GM12878 (cell line): ENCODE results near the gene SLC16A9. TPM values are rescaled to one million over a fixed set of nuclear protein-coding genes. Genes with fewer than 3 reads are reported as not detected.

Source experiments
- ATAC-seq: fragments of 200-7000 bp; cut with Tn5 transposase; 3 replicates; pipeline ENCODE4 v1.9.1; 2020; ENCODE audit warnings: mild to moderate bottlenecking, moderate library complexity
- BruUV-seq: library from RNA; stranded (reverse); fragments of 400-500 nt; replicated peaks from 2 replicates; lab custom pipeline; 2021; lab: Mats Ljungman, UMichigan
- CTCF ChIA-PET: fragments of 300-600 bp; sonication (Branson Sonifier 250); formaldehyde crosslinking; extraction: SDS; loops from one replicate; lab custom pipeline; 2021; ENCODE audit warnings: inconsistent platforms; lab: Yijun Ruan, JAX
- POLR2A ChIA-PET: fragments of 350-600 bp; formaldehyde crosslinking; extraction: SDS; loops from one replicate; lab custom pipeline; 2021; ENCODE audit warnings: inconsistent platforms; lab: Charles Lee
- RAD21 ChIA-PET: fragments of 300-600 bp; sonication (Branson Sonifier 250); formaldehyde crosslinking; loops from one replicate; lab custom pipeline; 2023; ENCODE audit warnings: antibody characterized with exemption; ENCODE audit not compliant: unreplicated experiment; lab: Charles Lee
- SMC1A ChIA-PET: fragments of 300-600 bp; sonication (Branson Sonifier 250); formaldehyde crosslinking; loops from one replicate; lab custom pipeline; 2023; ENCODE audit not compliant: unreplicated experiment, uncharacterized antibody; lab: Charles Lee
- DNase-seq: peaks from one replicate; pipeline ENCODE4 v3.0.0-alpha.2; 2011; ENCODE audit warnings: low read depth, low spot score
- FAIRE-seq: peaks from 3 replicates; lab custom pipeline; 2011; peaks lifted over from hg19 to GRCh38; lab: Jason Lieb, UNC
- H2AFZ ChIP-seq: 2 replicates; pipeline ENCODE4 v1.6.0; 2011; ENCODE audit warnings: low read depth, low read length, control low read depth; ENCODE audit not compliant: control insufficient read depth
- H3K27ac ChIP-seq: 2 replicates; pipeline ENCODE4 v1.5.1; 2011; ENCODE audit warnings: control low read depth; ENCODE audit not compliant: control insufficient read depth, insufficient read depth
- H3K27me3 ChIP-seq, 2 experiments: replicated peaks in 1 of 2; 2 replicates each; pipeline versions ENCODE4 v1.6.0 to v1.6.1; 2011; ENCODE audit warnings: low read length in 1 of 2; ENCODE audit not compliant: control insufficient read depth in 2 of 2, insufficient read depth in 2 of 2
- H3K36me3 ChIP-seq, 2 experiments: 2 replicates each; pipeline ENCODE4 v1.5.1; 2011; ENCODE audit warnings: low read length in 1 of 2; ENCODE audit not compliant: control insufficient read depth in 2 of 2, insufficient read depth in 2 of 2
- H3K4me1 ChIP-seq: 2 replicates; pipeline ENCODE4 v1.6.1; 2011; ENCODE audit warnings: mild to moderate bottlenecking, low read length, moderate library complexity, mixed read lengths; ENCODE audit not compliant: control insufficient read depth, insufficient read depth
- H3K4me2 ChIP-seq: 2 replicates; pipeline ENCODE4 v1.6.0; 2011; ENCODE audit warnings: control low read depth; ENCODE audit not compliant: control insufficient read depth, insufficient read depth
- H3K4me3 ChIP-seq: fragments of 200-600 bp; sonication (generic); 2 replicates; pipeline ENCODE4 v1.5.1; 2016
- H3K79me2 ChIP-seq: 2 replicates; pipeline ENCODE4 v1.6.0; 2011; ENCODE audit warnings: low read length; ENCODE audit not compliant: control insufficient read depth, insufficient read depth
- H3K9ac ChIP-seq: 2 replicates; pipeline ENCODE4 v1.8.0; 2011; ENCODE audit warnings: low read length, control low read depth, mixed read lengths; ENCODE audit not compliant: control insufficient read depth, insufficient read depth
- H3K9me3 ChIP-seq: replicated peaks from 3 replicates; pipeline ENCODE4 v1.5.1; 2011; ENCODE audit warnings: mild to moderate bottlenecking, low read length; ENCODE audit not compliant: control insufficient read depth, insufficient read depth
- H4K20me1 ChIP-seq: 2 replicates; pipeline ENCODE4 v1.6.0; 2011; ENCODE audit not compliant: control insufficient read depth, insufficient read depth
- BMI1 ChIP-seq: fragments of 450-650 bp; IDR thresholded peaks from 2 replicates; pipeline ENCODE4 v1.6.1; 2016; ENCODE audit warnings: mild to moderate bottlenecking, moderate library complexity, borderline replicate concordance
- FOXM1 ChIP-seq: IDR thresholded peaks from 2 replicates; pipeline ENCODE4 v1.6.1; 2012; ENCODE audit warnings: low read depth, mild to moderate bottlenecking, inconsistent platforms, low read length, moderate library complexity
- POLR2AphosphoS2 ChIP-seq: IDR thresholded peaks from 2 replicates; pipeline ENCODE4 v1.6.1; 2011; ENCODE audit warnings: low read depth, mild to moderate bottlenecking, low read length, improper control_type of control experiment, moderate library complexity
- POLR2AphosphoS5 ChIP-seq: IDR thresholded peaks from 2 replicates; pipeline ENCODE4 v1.6.1; 2011; ENCODE audit warnings: mild to moderate bottlenecking, low read length, inconsistent platforms
- PRDM15 ChIP-seq: fragments of 450-650 bp; formaldehyde crosslinking; IDR thresholded peaks from 2 replicates; pipeline ENCODE4 v1.4.0; 2020; ENCODE audit warnings: mild to moderate bottlenecking, moderate library complexity
- SP1 ChIP-seq: IDR thresholded peaks from one replicate; pipeline ENCODE4 v1.6.1; 2011; ENCODE audit warnings: low read depth, low read length
- TCF3 ChIP-seq: IDR thresholded peaks from 2 replicates; pipeline ENCODE4 v1.6.1; 2012; ENCODE audit warnings: low read depth, mild to moderate bottlenecking, low read length, borderline replicate concordance; ENCODE audit not compliant: insufficient read depth
- YBX1 ChIP-seq: fragments of 450-650 bp; IDR thresholded peaks from 2 replicates; pipeline ENCODE4 v1.6.1; 2016; ENCODE audit warnings: antibody characterized with exemption
- ZBTB11 ChIP-seq: fragments of 450-650 bp; formaldehyde crosslinking; IDR thresholded peaks from 2 replicates; pipeline ENCODE4 v1.5.0; 2022; ENCODE audit warnings: mild to moderate bottlenecking, missing genetic modification characterization
- WGBS: methylation state at CpG from one replicate; pipeline ENCODE4 v1.1.6; 2016; ENCODE audit warnings: low lambda C conversion rate; ENCODE audit not compliant: insufficient replicate concordance, insufficient coverage; ENCODE audit errors: missing lambda C conversion rate; 5-methylcytosine and 5-hydroxymethylcytosine counted together
- in situ Hi-C: fragments of 300-500 bp; cut with MboI; formaldehyde crosslinking; loops from 9 replicates; pipeline ENCODE4 v1.14.3; 2018; ENCODE audit warnings: mixed read lengths
- intact Hi-C: fragments of 100-400 bp; cut with micrococcal nuclease; formaldehyde crosslinking; loops from one replicate; pipeline ENCODE4 v1.14.2; 2022; ENCODE audit not compliant: unreplicated experiment
- polyA plus RNA-seq, 11 experiments: library from polyadenylated mRNA; depleted of rRNA in 4 of 11; unstranded in 6 of 11; stranded (reverse) in 5 of 11; fragments of >200 nt; fragmentation: Nextera tagmentation in 4 of 11; fragmentation: Illumina TruSeq in 1 of 11; extraction: Ambion mirVana in 4 of 11; extraction: Trizol in 1 of 11; gene quantifications; 1 replicate in 1 of 11; 2 replicates in 10 of 11; pipeline versions ENCODE4 v1.2.1 to v1.2.3, GENCODE V29; 2011 to 2016; ENCODE audit warnings: inconsistent platforms in 2 of 11, missing spikeins in 2 of 11, low read depth in 1 of 11
- total RNA-seq, 4 experiments: library from RNA; depleted of rRNA in 3 of 4; stranded (reverse); fragments of >200 nt in 3 of 4; fragmentation: Illumina TruSeq in 1 of 4; extraction: Trizol in 1 of 4; gene quantifications; 2 replicates each; pipeline versions ENCODE4 v1.2.1 to v1.2.3, GENCODE V29; 2013 to 2021
- TF ChIP-seq, protein P1 (sequence below): fragments of 450-650 bp; IDR thresholded peaks from 2 replicates; pipeline ENCODE4 v1.6.1; 2017; ENCODE audit warnings: mild to moderate bottlenecking, moderate library complexity

Gene SLC16A9
- total and polyA plus RNA-seq, 10 of the 15 experiments (the other 5 are each of a cell fraction or from before 2014, with no cell fraction given), result 0.86 to 6.2 (median 4.3) TPM

DNA sequence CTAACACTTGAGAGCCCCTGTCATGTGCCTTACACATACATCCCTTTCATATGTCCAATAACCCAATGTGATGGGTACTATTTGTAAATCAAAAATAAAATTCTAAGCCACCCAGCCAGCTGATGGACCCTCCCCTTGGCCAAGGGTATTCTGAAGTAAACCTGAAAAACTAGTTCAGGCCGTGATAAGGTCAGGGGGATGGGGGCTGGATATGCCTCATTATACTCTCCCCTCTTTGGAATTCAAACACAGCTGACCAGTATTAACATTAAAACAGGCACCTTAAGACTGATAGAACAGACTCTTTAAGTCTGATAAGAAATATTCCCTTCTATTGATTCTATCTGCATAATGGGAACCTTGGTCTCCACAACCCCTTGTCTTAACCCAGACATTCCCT is 51.9 kb downstream of the SLC16A9 start:
- Histone ChIP-seq H3K4me2 (no peak overlapping the region), H2AFZ (no peak overlapping the region), H3K9ac (no peak overlapping the region), H3K9me3 (no peaks in the 10 kb centered on the region), H3K79me2 (no peaks in the 10 kb centered on the region), H4K20me1 (no peaks in the 10 kb centered on the region), H3K4me1 (no peaks in the 10 kb centered on the region), H3K27me3 (no peaks in the 10 kb centered on the region), H3K27ac (no peak overlapping the region), H3K36me3 (no peaks in the 10 kb centered on the region), H3K4me3 (no peak overlapping the region)
- ChIA-PET POLR2A (no interaction called here), RAD21 (no interaction called here), CTCF (no interaction called here), SMC1A (interaction anchor here (0.8 kb wide), 1 partner anchor 31 kb away, joined by 3 read pairs; no protein-coding TSS in a partner anchor)
- DNase-seq (no peak), FAIRE-seq (no peak), ATAC-seq (no peak)
- 95% methylated on average over 1 of the region's 1 CpG for WGBS
- BruUV-seq, result no TSS peak
- intact Hi-C loops, result no loop called here
- in situ Hi-C loops, result no loop called here
- TF ChIP-seq POLR2AphosphoS5 (no peak), BMI1 (no peak), YBX1 (no peak), PRDM15 (CRISPR knock-in tag) (no peak), FOXM1 (no peak), SP1 (no peak), POLR2AphosphoS2 (no peak), TCF3 (no peak), ZBTB11 (no peak)
- TF ChIP-seq, protein P1, sequence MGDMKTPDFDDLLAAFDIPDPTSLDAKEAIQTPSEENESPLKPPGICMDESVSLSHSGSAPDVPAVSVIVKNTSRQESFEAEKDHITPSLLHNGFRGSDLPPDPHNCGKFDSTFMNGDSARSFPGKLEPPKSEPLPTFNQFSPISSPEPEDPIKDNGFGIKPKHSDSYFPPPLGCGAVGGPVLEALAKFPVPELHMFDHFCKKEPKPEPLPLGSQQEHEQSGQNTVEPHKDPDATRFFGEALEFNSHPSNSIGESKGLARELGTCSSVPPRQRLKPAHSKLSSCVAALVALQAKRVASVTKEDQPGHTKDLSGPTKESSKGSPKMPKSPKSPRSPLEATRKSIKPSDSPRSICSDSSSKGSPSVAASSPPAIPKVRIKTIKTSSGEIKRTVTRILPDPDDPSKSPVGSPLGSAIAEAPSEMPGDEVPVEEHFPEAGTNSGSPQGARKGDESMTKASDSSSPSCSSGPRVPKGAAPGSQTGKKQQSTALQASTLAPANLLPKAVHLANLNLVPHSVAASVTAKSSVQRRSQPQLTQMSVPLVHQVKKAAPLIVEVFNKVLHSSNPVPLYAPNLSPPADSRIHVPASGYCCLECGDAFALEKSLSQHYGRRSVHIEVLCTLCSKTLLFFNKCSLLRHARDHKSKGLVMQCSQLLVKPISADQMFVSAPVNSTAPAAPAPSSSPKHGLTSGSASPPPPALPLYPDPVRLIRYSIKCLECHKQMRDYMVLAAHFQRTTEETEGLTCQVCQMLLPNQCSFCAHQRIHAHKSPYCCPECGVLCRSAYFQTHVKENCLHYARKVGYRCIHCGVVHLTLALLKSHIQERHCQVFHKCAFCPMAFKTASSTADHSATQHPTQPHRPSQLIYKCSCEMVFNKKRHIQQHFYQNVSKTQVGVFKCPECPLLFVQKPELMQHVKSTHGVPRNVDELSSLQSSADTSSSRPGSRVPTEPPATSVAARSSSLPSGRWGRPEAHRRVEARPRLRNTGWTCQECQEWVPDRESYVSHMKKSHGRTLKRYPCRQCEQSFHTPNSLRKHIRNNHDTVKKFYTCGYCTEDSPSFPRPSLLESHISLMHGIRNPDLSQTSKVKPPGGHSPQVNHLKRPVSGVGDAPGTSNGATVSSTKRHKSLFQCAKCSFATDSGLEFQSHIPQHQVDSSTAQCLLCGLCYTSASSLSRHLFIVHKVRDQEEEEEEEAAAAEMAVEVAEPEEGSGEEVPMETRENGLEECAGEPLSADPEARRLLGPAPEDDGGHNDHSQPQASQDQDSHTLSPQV, result no peak
